Activated effector memory CD4-positive, alpha-beta T cell treated with Interleukin-2 at 50 U/mL for 16 hours (primary cell): Measurements from ENCODE around the gene KCMF1.

Experiments
- DNase-seq: peaks from one replicate; pipeline ENCODE4 v3.0.0-alpha.2; 2020

The KCMF1 gene

DNA sequence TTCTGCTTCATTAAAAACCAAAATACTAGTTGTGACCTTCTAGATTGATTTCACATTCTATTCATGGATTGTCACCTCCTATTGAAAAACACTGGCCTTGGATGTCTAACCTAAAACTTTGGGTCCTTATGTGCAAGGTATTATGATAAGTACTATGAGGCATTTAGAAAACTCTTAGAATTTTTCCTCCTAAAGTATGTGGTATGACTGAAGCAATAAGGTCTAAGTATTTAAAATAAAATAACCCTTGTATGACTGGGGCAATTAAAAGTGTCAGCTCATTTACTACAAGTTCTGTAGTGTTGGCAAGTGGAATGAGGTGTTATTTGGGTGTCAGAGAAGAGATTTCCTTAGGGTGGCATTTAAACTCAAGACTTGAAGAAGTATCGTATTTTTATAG is 15.1 kb downstream of the KCMF1 start:
- no peak for DNase-seq

GRCh38 chr2:84989422-84989821 is 18.5 kb downstream of the KCMF1 start:
- DNase-seq, result no peak

GRCh38 chr2:84989927-84990326 is 19.0 kb downstream of the KCMF1 start:
- no peak for DNase-seq

GRCh38 chr2:84991404-84992160 is 20.6 kb downstream of the KCMF1 start:
- no peak for DNase-seq

DNA sequence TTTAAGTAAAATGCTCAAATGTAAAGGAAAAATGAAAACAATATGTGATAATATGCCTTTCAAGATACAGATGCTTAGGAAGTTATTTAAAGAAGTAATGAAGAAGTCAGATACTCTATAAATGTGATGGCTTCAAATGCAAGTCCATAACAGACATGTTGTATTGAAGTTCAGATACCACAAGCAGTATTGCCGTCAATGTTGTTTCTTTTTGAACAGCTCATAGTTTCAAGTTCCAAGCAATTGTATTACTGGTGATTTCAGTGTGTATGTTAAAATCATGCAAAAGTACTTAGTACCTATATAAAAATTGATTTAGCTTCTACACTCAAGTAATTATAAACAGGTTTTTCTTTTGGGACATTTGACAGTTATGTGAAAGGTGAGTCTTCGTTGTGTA is 24.9 kb downstream of the KCMF1 start:
- no peak for DNase-seq

GRCh38 chr2:84996909-84997308 is 25.9 kb downstream of the KCMF1 start:
- no peak for DNase-seq

DNA sequence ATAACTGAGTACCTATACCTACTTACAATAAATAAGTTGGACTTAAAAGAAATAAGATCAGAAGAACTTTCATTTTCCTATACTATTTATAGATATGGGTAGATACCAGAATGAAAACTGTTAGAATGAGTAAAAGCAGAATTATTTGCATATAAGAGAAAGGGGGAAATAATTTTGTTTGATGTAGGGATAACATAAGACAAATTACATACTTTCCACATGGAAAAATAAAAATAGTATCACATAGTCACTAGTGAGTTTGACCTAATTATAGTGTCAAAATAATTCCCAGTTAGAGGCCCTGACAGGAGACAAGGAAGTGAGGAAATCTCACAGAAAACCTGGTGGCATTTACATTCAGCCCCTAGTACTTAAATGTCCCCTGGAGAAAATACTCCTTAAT is 28.6 kb downstream of the KCMF1 start:
- no peak for DNase-seq

DNA sequence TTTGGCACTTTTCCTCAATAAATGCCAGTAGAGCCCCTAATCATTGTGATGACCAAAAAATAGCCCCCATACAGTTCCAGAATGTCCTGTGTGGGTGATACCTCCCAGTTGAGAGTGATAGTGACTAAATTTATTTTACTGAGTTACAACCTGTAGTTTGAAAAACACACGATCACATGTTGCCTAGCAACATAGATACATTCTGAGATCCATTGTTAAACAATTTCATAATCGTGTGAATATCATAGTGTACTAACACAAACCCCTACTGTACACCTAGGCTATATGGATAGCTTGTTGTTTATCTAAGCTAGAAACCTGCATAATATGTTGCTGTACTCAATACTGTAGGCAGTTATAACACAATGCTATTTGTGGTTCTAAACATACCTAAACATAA is 30.6 kb downstream of the KCMF1 start:
- DNase-seq, result no peak

DNA sequence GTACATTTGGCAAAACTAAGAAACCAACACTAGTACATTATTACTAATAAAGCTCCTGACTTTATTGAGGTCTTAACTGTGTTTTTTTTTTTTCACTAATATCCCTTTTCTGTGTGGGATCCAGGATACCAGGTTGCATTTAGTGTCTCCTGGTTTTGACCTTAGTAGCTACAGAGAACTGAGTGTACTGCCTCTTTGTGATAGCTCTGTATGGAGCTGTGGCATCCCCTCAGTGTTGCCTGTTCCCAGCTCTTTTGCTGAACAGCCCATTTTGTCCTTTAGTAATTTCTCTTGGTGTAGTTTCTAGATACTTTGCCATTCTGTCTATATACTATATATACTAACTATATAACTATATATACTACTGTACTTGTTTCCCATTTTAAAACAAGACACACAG is 31.6 kb downstream of the KCMF1 start:
- no peak for DNase-seq

- no peak for DNase-seq
These were observed 37.3 kb downstream of the KCMF1 start for GRCh38 chr2:85008252-85008651.

DNA sequence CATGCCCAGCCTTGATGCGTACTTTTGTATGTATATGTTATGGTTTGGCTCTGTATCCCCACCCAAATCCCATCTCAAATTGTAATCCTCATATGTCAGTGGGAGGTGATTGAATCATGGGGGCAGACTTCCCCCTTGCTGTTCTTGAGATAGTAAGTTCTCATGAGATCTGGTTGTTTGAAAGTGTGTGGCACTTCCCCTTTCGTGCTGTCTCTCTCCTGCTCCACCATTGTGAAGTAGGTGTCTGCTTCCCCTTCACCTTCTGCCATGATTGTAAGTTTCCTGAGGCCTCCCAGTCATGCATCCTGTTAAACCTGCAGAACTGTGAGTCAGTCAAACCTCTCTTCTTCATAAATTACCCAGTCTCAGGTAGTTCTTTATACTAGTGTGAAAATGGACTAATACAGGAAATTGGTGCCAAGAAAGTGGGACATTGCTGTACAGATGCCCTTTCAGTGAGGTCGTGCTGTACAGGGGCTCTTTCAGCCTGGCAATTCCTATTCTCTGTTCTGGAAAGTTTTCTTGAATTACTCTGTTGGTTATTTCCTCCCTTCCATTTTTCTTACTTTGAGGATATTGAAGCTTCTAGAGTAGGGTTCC is 38.2 kb downstream of the KCMF1 start:
- no peak for DNase-seq

DNA sequence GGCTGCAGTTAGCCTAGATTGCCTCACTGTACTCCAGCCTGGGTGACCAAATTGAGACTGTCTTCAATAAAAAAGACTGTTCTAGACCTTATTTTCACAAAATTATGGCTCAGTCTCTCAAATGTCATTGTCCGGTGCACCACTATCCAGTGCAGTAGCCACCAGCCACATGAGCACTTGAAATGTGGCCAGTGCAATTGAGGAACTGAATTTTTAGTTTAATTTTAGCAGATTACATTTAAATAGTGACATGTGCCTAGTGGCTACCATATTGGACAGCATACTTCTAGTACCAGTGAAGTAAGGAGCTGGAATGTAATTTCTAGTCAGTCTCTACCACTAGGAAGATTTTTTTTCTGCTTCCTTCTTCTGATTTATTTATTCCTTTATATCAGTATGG is 39.4 kb downstream of the KCMF1 start:
- no peak for DNase-seq

- DNase-seq, result no peak
These were observed 40.1 kb downstream of the KCMF1 start for GRCh38 chr2:85011098-85011497.

GRCh38 chr2:85011747-85012146 is 40.8 kb downstream of the KCMF1 start:
- DNase-seq, result no peak

- DNase-seq, result no peak
These were observed 41.5 kb downstream of the KCMF1 start for GRCh38 chr2:85012431-85012830.

GRCh38 chr2:85012855-85013254 is 41.9 kb downstream of the KCMF1 start:
- no peak for DNase-seq

- DNase-seq, result no peak
These were observed 44.8 kb downstream of the KCMF1 start for GRCh38 chr2:85015653-85016360.

DNA sequence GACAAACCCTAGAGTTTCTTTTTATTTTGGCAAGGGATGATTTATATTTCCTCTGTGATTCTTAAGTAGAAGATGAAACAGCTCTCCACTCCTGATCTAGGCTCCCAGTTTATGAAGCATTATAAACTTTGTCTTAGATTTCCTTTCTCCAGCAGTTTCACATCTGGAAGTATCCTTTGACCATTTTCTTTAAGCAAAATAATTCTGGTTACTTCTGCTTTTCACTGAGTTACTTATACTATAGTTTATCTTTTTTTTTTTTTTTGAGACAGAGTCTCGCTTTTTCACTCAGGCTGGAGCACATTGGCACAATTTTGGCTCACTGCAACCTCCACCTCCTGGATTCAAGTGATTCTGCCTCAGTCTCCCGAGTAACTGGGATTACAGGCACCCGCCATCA is 45.5 kb downstream of the KCMF1 start:
- no peak for DNase-seq

GRCh38 chr2:85017411-85018048 is 46.6 kb downstream of the KCMF1 start:
- no peak for DNase-seq

DNA sequence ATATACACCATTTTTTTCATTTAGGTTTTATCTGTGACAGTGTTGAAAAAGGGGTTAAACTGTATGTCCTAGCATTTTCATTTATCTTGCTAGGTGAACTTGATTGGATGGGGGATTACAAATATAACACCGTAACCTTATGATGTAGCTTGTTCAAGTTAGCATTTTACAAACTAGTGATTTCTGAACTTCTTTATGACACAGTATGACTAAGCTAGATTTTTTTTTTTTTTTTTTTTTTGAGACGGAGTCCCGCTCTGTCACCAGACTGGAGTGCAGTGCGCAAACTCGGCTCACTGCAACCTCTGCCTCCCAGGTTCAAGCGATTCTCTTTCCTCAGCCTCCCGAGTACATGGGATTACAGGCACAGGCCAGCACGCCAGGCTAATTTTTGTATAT is 47.1 kb downstream of the KCMF1 start:
- no peak for DNase-seq

- DNase-seq, result no peak
These were observed 48.2 kb downstream of the KCMF1 start for GRCh38 chr2:85019121-85019520.

DNA sequence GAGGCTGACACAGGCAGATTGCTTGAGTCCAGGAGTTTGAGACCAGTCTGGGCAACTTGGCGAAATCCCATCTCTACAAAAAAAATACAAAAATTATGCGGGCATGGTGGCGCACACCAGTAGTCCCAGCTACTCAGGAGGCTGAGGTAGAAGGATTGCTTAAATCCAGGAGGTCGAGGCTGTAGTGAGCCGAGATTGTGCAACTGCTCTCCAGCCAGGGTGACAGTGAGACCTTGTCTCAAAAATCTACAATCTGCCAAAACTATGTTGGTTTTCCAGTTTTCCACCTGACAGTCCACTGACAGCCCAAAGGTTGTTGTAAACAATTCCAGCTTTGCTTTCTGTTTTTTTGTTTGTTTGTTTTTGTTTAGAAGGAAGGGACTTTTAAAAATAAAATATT is 51.3 kb downstream of the KCMF1 start:
- DNase-seq, result no peak

DNA sequence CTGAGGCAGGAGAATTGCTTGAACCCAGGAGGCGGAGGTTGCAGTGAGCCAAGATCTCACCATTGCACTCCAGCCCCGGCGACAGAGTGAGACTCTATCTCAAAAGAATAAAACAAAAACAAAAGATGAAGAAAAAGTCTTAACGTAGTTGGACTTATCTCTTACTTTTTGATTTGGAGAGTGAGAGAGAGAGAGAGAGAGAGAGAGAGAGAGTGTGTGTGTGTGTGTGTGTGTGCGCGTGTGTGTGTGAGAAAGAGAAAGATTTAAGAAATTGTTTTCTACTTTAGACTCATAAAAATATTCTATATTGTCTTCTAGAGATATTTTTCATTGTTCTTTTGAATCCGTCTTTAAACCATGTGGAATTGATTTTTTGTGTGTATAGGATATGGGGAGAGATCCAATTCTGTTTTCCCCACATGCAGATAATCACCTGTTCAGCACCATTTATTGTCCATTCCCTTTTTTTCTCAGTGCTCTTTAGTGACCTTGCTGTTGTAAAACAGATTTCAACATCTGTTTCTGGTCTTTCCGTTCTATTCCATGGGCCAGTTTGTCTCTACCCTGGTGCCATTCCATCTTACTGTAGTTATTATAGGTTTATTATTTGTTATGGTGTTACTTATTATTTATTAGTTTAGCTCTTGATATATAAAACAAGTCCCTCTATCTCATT is 53.5 kb downstream of the KCMF1 start:
- no peak for DNase-seq
